CD4-positive, alpha-beta T cell treated with Interleukin-2 at 100 ng/mL for 4 hours (primary cell): ENCODE data around the gene DMRTC2.

ENCODE experiments used
- DNase-seq: peaks from one replicate; pipeline ENCODE4 v3.0.0-alpha.2; 2020; ENCODE audit warnings: low spot score

Gene DMRTC2

DNA sequence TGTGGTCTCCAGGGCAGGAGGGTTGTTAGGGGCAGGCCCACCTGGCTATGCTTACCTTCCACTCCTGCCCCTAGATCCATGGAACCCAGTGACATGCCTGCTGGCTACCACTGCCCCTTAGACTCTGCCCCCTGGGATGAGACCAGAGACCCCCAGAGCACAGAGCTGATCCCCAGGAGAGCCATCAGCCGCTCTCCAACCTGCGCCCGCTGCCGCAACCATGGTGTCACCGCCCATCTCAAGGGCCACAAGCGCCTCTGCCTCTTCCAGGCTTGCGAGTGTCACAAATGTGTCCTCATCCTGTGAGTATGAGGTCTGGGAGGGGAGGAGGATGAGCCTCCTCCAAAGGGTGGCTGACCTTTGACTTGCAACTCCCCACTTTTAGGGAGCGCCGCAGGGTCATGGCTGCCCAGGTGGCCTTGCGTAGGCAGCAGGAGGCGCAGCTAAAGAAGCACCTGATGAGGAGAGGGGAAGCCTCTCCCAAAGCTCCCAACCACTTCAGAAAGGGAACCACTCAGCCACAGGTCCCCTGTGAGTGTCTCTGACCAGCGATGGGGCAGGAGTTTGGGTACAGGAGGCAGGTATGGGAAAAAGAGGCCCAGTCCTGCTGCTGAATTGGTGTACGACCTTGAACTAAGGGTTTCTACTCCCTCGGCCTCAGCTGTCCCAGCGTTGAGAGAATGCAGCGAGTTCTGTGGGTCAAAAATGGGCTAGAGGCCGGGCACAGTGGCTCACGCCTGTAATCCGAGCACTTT, 2.7 kb downstream of the DMRTC2 start:
- no peak for DNase-seq

GRCh38 chr19:41848666-41849065, 3.8 kb downstream of the DMRTC2 start:
- DNase-seq = no peak

- DNase-seq = no peak
Observed at GRCh38 chr19:41849067-41849466, 4.2 kb downstream of the DMRTC2 start.

GRCh38 chr19:41850381-41850780, 5.5 kb downstream of the DMRTC2 start:
- DNase-seq = no peak

GRCh38 chr19:41851456-41851855, 6.6 kb downstream of the DMRTC2 start:
- DNase-seq = no peak

DNA sequence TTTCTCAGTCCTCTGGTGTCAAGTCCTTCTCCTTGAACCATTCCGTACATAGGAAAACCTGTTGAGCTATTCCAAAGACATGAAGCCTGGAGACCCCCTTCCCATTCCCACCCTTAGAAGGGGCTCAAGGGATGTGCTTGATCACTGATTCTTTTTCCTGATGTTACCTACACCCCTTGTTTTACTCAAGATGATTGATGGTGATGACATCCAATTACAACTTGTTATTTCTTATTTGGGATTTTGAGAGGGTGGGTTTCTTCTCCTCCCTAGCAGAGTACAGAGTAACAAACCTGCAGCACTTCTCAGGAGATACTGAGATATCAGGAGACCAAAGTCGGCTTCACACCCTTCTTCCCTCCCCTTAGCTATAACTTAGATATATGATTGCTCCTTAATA, 8.5 kb downstream of the DMRTC2 start:
- DNase-seq = no peak

DNA sequence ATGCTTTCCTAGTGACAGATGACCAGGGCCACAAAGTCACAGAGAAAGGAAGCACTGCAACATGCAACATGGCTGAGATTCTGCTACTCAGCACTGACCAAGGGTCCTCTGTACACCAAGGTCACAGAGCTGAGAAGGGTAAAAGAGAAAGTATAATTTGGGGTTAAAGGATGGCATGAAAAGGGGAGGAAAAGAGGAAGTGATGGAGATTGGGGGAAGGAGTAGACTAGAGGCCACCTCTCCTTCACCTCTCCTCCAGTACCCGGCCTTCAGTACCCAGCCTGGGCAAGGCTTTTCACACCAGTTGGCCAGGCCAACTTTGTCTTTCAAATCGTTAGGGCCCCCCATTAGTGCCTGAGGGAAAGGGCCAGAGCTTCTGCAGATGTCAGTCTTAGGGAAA, 8.9 kb downstream of the DMRTC2 start:
- no peak for DNase-seq

GRCh38 chr19:41859213-41859617, 14.4 kb downstream of the DMRTC2 start:
- no peak for DNase-seq

GRCh38 chr19:41859618-41860418, 15.0 kb downstream of the DMRTC2 start, which contains the start of gene RPS19:
RPS19 (plus strand) TSS chr19:41860255; CDS start chr19:41860775, 520 bp downstream.
- DNase-seq = peak; percentile 99

DNA sequence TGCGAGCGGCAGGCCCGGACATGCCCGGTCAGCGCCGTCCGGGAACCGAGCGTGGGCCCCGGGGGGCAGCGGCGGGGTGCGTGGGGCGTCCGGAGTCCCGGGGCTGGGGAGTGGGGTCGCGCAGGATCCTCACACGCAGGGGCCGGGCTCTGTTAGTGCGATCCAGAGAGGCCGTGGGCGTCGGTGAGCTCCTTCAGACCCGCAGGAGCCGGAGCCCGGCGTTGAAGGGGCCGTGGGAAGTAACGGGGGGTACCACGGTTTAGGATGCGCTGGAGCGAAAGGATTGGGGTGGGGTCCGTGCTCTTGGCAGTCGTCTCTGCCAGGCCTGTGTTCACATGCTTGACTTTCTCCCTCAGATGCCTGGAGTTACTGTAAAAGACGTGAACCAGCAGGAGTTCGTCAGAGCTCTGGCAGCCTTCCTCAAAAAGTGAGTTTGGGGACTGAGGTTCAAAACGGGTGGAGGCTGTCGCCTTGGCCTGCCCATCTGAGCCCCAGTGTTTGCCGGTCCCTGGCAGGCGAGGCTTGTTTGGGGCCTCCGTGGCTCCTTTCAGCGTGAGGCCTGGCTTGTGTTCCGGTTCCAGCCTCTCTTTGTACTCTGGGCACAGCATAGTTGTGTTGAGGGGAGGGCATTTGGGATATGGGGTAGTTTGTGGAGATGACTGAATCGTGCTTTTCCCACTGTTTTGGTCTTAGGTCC, 15.7 kb downstream of the DMRTC2 start:
- DNase-seq = no peak

DNA sequence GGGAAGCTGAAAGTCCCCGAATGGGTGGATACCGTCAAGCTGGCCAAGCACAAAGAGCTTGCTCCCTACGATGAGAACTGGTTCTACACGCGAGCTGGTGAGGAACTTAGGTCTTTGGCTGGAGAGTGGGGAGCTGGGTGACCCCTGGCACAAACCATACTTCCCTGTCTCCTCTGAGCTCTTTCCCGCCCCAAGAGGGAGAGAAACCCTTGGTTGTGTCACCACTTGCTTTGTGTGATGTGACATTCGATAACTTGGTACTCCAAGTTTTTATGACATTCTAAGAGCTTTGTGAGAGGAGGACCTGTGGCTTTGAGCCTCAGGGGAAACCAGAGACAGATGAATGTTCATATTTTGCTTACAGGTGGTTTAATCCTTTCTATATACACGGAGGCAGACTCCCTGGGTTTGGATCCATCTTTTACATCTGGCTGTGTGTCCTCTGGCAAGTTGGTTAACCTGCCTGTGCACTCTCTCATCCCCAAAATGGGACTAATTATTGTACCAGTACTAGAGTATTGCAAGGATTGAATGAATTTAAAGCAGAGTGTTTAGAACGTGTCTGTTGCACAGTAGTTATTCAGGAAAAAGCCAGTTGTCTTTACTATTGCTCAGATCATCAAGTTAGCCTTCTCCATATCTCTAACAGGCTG, 16.4 kb downstream of the DMRTC2 start:
- no peak for DNase-seq

DNA sequence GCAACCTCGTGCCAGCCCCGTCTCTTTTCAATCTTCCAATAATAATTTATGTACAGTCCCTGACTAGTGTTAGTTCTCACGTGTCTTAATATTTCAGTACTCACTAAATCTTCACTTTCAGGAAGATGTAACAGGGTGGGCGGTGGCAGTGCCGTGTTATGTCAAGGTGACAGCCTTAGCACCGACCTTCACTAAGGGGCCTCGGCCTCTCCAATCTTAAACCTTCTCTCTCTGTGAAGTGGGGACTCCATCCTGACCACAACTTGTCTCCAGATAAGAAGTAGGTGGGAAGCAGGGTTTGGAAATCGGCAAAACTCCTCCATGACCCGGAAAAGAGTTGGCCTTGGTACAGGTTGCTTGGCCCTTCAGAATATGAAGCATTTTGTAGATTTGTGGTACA, 17.0 kb downstream of the DMRTC2 start:
- DNase-seq = no peak

DNA sequence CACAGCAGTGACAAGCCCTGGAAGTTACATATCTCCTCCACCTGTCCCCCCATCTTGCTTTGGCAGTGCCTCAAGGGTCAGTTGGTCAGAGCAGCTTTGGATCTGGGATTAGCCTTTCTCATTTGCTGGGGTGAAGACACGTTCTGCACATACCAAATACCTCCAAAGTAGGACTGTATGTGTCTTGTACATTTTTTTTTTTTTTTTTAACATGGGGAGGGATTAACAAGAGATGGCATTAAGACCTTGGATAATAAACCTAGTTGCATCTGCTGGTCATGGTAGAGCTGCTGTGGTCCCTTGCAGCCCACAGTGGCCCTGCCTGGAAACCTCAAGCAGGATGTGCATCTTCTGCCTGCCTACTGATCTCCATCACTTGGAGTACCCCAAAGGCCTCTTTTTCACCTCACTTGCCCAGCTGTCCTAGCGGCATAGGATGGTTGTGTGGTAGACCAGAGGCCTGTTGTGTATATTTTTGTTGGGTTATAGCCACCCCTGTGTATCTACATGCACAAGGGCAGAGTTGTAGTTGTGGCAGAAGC, 17.7 kb downstream of the DMRTC2 start:
- DNase-seq = no peak

- DNase-seq = no peak
Observed at GRCh38 chr19:41863209-41863931, 18.5 kb downstream of the DMRTC2 start.

- no peak for DNase-seq
Observed at GRCh38 chr19:41864374-41864773, 19.5 kb downstream of the DMRTC2 start.

- no peak for DNase-seq
Observed at GRCh38 chr19:41866284-41866683, 21.4 kb downstream of the DMRTC2 start.

DNA sequence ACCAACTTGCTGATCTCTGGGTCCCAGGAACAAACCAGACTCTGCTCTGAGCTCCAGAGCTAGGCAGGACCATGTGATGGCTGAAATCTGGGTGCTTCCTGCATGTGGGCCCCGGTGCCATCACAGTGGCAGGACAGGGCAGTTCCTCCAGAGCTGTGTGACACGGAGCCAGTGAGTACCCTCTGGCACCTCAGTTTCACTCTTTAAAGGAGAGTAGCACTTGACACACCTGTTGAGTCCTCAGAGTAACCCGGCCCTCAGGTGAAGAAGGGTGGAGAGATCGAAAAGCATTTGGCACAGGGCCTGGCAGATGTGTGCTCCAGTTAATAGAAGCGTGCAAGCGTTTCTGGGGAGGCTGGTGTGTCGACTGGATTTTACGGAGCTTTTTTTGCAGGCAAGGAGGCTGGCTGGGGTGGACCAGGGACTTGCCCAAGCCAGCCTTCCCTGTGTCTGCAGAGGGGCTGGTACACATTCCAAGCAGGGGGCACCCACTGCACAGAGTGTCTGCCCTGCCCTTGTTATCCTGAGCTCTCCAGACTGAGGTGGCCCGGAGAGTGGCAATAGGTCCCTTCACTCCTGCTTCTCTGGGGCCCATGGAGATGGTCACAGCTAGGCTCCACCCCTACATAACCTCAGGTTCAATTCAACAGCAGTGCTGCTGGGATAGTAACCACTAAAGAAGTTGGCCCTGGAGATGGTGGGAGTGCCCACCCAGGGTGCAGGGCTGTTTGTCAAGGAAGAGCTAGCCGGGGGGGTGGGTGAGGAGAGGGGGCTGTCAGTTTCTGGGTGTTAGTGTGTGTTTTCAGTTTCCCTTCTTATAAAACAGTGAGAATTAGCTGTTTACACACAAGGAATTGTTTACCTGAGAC, 23.5 kb downstream of the DMRTC2 start:
- no peak for DNase-seq

- DNase-seq = no peak
Observed at GRCh38 chr19:41868989-41869300, 24.1 kb downstream of the DMRTC2 start.

GRCh38 chr19:41869374-41869955, 24.6 kb downstream of the DMRTC2 start:
- no peak for DNase-seq

GRCh38 chr19:41870401-41870873, 25.6 kb downstream of the DMRTC2 start:
- no peak for DNase-seq
